ENCODE measurements around the gene DNAJC24.

Gene DNAJC24

DNA sequence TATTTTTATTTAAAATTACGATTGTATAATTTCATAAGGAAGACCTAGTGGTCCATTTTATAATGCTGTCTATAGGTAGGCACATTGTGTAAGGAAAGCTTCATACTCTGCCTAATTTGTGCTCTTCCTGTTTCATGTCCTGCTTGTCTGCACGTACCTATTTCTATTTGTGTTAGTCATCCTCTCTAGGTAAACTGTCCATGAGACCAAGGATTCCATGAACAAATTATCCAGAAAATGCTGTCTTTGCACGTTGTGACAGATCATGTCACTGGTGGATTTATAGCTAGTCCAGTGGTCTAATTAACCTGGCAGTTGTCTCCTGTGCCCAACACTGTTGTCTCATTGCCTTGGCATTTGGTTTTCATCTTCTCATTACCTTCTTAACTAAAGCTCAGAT lies 44.7 kb downstream of the DNAJC24 start:
- H3K4me3 ChIP-seq (ENCODE audit: insufficient read length, low read depth) = no peak overlapping the region
- H3K9ac ChIP-seq (ENCODE audit: insufficient read length, low read depth) = no peak overlapping the region
- no peak for DNase-seq (ENCODE audit: low read depth, low spot score)
- peaks cover 13% of the 10 kb centered on the region for H3K36me3 ChIP-seq (ENCODE audit: insufficient read depth, insufficient read length, low read length)
- no peaks in the 10 kb centered on the region for H3K27me3 ChIP-seq (ENCODE audit: insufficient read depth, insufficient read length)
- no peaks in the 10 kb centered on the region for H3K4me1 ChIP-seq (ENCODE audit: insufficient read depth, insufficient read length)
- no peak for TF ChIP-seq ZNF274 (IDR thresholded peaks at IDR 0.05; ENCODE audit: low read depth, low read length)
- TF ChIP-seq YY1 (IDR thresholded peaks at IDR 0.05; ENCODE audit: insufficient read depth, insufficient read length) = no peak
- no peak for TF ChIP-seq SUZ12 (IDR thresholded peaks at IDR 0.05; ENCODE audit: extremely low read depth, insufficient read depth, insufficient read length)
- H3K9me3 ChIP-seq (ENCODE audit: insufficient read depth, low read length) = no peaks in the 10 kb centered on the region

- Histone ChIP-seq H3K4me3 (ENCODE audit: insufficient read length, low read depth) (no peak overlapping the region), H3K4me1 (ENCODE audit: insufficient read depth, insufficient read length) (no peaks in the 10 kb centered on the region), H3K36me3 (ENCODE audit: insufficient read depth, insufficient read length, low read length) (peaks cover 13% of the 10 kb centered on the region), H3K9ac (ENCODE audit: insufficient read length, low read depth) (no peak overlapping the region), H3K9me3 (ENCODE audit: insufficient read depth, low read length) (no peaks in the 10 kb centered on the region), H3K27me3 (ENCODE audit: insufficient read depth, insufficient read length) (no peaks in the 10 kb centered on the region)
- TF ChIP-seq ZNF274 (IDR thresholded peaks at IDR 0.05; ENCODE audit: low read depth, low read length) = no peak
- no peak for TF ChIP-seq YY1 (IDR thresholded peaks at IDR 0.05; ENCODE audit: insufficient read depth, insufficient read length)
- no peak for TF ChIP-seq SUZ12 (IDR thresholded peaks at IDR 0.05; ENCODE audit: extremely low read depth, insufficient read depth, insufficient read length)
- DNase-seq (ENCODE audit: low read depth, low spot score) = no peak
Observed at GRCh38 chr11:31415435-31415834, 45.8 kb downstream of the DNAJC24 start.

DNA sequence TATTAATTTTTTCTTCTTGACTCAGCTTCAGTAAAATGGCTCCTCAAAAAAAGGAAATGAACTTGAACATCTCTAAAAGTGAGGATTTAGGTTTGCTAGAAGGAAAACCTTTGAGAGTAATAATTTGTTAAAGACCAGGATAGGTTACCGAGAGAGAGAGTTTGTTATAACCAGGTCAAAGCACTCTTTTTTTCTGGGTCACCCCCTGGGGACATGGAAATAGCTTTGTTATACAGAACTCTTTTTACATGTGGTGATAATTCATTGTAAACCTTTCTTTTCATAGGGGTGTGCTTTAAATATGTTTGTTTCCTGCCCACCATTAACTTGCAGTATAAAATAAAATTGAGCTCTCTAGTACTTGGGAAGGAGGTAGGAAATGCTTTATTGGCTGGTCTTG lies 47.7 kb downstream of the DNAJC24 start:
- no peak overlapping the region for H3K9ac ChIP-seq (ENCODE audit: insufficient read length, low read depth)
- H3K27me3 ChIP-seq (ENCODE audit: insufficient read depth, insufficient read length) = no peaks in the 10 kb centered on the region
- DNase-seq (ENCODE audit: low read depth, low spot score) = no peak
- H3K4me3 ChIP-seq (ENCODE audit: insufficient read length, low read depth) = no peak overlapping the region
- peaks cover 13% of the 10 kb centered on the region for H3K36me3 ChIP-seq (ENCODE audit: insufficient read depth, insufficient read length, low read length)
- no peak for TF ChIP-seq SUZ12 (IDR thresholded peaks at IDR 0.05; ENCODE audit: extremely low read depth, insufficient read depth, insufficient read length)
- TF ChIP-seq ZNF274 (IDR thresholded peaks at IDR 0.05; ENCODE audit: low read depth, low read length) = no peak
- no peak for TF ChIP-seq YY1 (IDR thresholded peaks at IDR 0.05; ENCODE audit: insufficient read depth, insufficient read length)
- H3K4me1 ChIP-seq (ENCODE audit: insufficient read depth, insufficient read length) = no peaks in the 10 kb centered on the region
- no peaks in the 10 kb centered on the region for H3K9me3 ChIP-seq (ENCODE audit: insufficient read depth, low read length)

- no peaks in the 10 kb centered on the region for H3K27me3 ChIP-seq (ENCODE audit: insufficient read depth, insufficient read length)
- peaks cover 13% of the 10 kb centered on the region for H3K36me3 ChIP-seq (ENCODE audit: insufficient read depth, insufficient read length, low read length)
- no peak for TF ChIP-seq ZNF274 (IDR thresholded peaks at IDR 0.05; ENCODE audit: low read depth, low read length)
- no peak for TF ChIP-seq YY1 (IDR thresholded peaks at IDR 0.05; ENCODE audit: insufficient read depth, insufficient read length)
- TF ChIP-seq SUZ12 (IDR thresholded peaks at IDR 0.05; ENCODE audit: extremely low read depth, insufficient read depth, insufficient read length) = no peak
- H3K9me3 ChIP-seq (ENCODE audit: insufficient read depth, low read length) = no peaks in the 10 kb centered on the region
- H3K4me3 ChIP-seq (ENCODE audit: insufficient read length, low read depth) = no peak overlapping the region
- no peak overlapping the region for H3K9ac ChIP-seq (ENCODE audit: insufficient read length, low read depth)
- H3K4me1 ChIP-seq (ENCODE audit: insufficient read depth, insufficient read length) = no peaks in the 10 kb centered on the region
- no peak for DNase-seq (ENCODE audit: low read depth, low spot score)
Observed at GRCh38 chr11:31417816-31418215, 48.2 kb downstream of the DNAJC24 start.

- H3K4me1 ChIP-seq (ENCODE audit: insufficient read depth, insufficient read length) = no peaks in the 10 kb centered on the region
Observed at GRCh38 chr11:31419138-31419537, 49.5 kb downstream of the DNAJC24 start.

DNA sequence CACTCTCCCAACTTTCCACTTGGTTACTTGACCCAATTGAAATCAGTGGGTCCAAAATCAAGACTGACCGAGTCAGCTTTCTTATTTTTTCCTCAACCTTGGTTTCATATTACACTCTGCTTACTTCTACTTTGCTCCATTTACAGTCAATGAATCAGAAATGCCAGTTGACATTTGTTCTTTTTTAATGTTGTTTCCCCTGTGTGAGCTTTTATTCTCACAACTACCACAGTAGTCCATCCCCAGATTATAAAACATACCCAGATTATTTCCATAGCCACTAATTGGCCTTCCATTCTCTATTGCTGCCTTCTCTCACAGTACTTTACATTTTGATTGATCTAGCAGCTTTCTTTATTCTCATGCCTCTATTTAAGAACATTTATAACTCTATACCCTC lies 50.0 kb downstream of the DNAJC24 start:
- no peak for TF ChIP-seq SUZ12 (IDR thresholded peaks at IDR 0.05; ENCODE audit: extremely low read depth, insufficient read depth, insufficient read length)
- no peak for TF ChIP-seq ZNF274 (IDR thresholded peaks at IDR 0.05; ENCODE audit: low read depth, low read length)
- no peak for TF ChIP-seq YY1 (IDR thresholded peaks at IDR 0.05; ENCODE audit: insufficient read depth, insufficient read length)
- Histone ChIP-seq H3K36me3 (ENCODE audit: insufficient read depth, insufficient read length, low read length) (peaks cover 9% of the 10 kb centered on the region), H3K4me3 (ENCODE audit: insufficient read length, low read depth) (no peak overlapping the region), H3K27me3 (ENCODE audit: insufficient read depth, insufficient read length) (no peaks in the 10 kb centered on the region), H3K9ac (ENCODE audit: insufficient read length, low read depth) (no peak overlapping the region), H3K9me3 (ENCODE audit: insufficient read depth, low read length) (no peaks in the 10 kb centered on the region), H3K4me1 (ENCODE audit: insufficient read depth, insufficient read length) (no peaks in the 10 kb centered on the region)
- no peak for DNase-seq (ENCODE audit: low read depth, low spot score)

More at GRCh38 chr11:31419138-31419537, 49.5 kb downstream of the DNAJC24 start:
- Histone ChIP-seq H3K9me3 (ENCODE audit: insufficient read depth, low read length) (no peaks in the 10 kb centered on the region), H3K27me3 (ENCODE audit: insufficient read depth, insufficient read length) (no peaks in the 10 kb centered on the region), H3K9ac (ENCODE audit: insufficient read length, low read depth) (no peak overlapping the region), H3K4me3 (ENCODE audit: insufficient read length, low read depth) (no peak overlapping the region), H3K36me3 (ENCODE audit: insufficient read depth, insufficient read length, low read length) (peaks cover 13% of the 10 kb centered on the region)
- no peak for DNase-seq (ENCODE audit: low read depth, low spot score)
- TF ChIP-seq ZNF274 (IDR thresholded peaks at IDR 0.05; ENCODE audit: low read depth, low read length) (no peak), YY1 (IDR thresholded peaks at IDR 0.05; ENCODE audit: insufficient read depth, insufficient read length) (no peak), SUZ12 (IDR thresholded peaks at IDR 0.05; ENCODE audit: extremely low read depth, insufficient read depth, insufficient read length) (no peak)

- Histone ChIP-seq H3K36me3 (ENCODE audit: insufficient read depth, insufficient read length, low read length) (peaks cover under 1% of the 10 kb centered on the region), H3K9me3 (ENCODE audit: insufficient read depth, low read length) (no peaks in the 10 kb centered on the region), H3K4me3 (ENCODE audit: insufficient read length, low read depth) (no peak overlapping the region), H3K27me3 (ENCODE audit: insufficient read depth, insufficient read length) (no peaks in the 10 kb centered on the region), H3K4me1 (ENCODE audit: insufficient read depth, insufficient read length) (no peaks in the 10 kb centered on the region), H3K9ac (ENCODE audit: insufficient read length, low read depth) (no peak overlapping the region)
- TF ChIP-seq SUZ12 (IDR thresholded peaks at IDR 0.05; ENCODE audit: extremely low read depth, insufficient read depth, insufficient read length) (no peak), YY1 (IDR thresholded peaks at IDR 0.05; ENCODE audit: insufficient read depth, insufficient read length) (no peak), ZNF274 (IDR thresholded peaks at IDR 0.05; ENCODE audit: low read depth, low read length) (no peak)
- no peak for DNase-seq (ENCODE audit: low read depth, low spot score)
Observed at GRCh38 chr11:31421820-31422219, 52.2 kb downstream of the DNAJC24 start.

Measured in NT2/D1 (cell line).